Measurements from ENCODE around the gene NHLRC4. TPM values are rescaled to one million over a fixed set of nuclear protein-coding genes. Genes with fewer than 3 reads are reported as not detected.

Gene NHLRC4
- total and polyA plus RNA-seq, 2 of the 13 experiments (the other 11 are each of a cell fraction or from before 2014, with no cell fraction given), result 0.40 to 0.59 TPM

DNA sequence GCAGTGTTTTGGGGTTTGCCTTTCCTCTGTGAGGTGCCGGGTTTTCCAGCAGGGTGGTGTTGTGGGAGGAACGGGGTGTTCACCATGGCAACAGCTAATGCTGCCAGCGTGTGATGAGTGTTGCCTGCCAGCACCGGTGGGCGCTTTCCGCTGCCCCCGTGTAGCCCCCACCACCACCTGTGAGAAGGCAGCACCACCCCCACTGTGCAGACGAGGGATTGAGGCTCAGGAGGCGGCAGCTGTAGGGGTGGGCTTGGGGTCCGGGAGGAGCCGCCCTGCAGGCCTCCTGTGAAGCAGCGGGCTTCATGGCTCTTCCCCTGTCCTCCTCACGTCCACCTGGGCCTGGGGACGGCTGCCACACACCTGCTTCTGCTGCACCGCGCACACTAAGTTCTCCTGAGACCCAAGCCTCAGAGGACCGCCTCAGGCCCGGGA is 28.3 kb downstream of the NHLRC4 start (continued):
- no peak for TF ChIP-seq EZH2 (conservative IDR thresholded peaks at IDR 0.05; ENCODE audit: low read depth, low read length)
- TF ChIP-seq ZNF333 (CRISPR knock-in tag; IDR thresholded peaks at IDR 0.05; ENCODE audit: borderline replicate concordance), result no peak
- TF ChIP-seq MEF2D (CRISPR knock-in tag; IDR thresholded peaks at IDR 0.05), result no peak

DNA sequence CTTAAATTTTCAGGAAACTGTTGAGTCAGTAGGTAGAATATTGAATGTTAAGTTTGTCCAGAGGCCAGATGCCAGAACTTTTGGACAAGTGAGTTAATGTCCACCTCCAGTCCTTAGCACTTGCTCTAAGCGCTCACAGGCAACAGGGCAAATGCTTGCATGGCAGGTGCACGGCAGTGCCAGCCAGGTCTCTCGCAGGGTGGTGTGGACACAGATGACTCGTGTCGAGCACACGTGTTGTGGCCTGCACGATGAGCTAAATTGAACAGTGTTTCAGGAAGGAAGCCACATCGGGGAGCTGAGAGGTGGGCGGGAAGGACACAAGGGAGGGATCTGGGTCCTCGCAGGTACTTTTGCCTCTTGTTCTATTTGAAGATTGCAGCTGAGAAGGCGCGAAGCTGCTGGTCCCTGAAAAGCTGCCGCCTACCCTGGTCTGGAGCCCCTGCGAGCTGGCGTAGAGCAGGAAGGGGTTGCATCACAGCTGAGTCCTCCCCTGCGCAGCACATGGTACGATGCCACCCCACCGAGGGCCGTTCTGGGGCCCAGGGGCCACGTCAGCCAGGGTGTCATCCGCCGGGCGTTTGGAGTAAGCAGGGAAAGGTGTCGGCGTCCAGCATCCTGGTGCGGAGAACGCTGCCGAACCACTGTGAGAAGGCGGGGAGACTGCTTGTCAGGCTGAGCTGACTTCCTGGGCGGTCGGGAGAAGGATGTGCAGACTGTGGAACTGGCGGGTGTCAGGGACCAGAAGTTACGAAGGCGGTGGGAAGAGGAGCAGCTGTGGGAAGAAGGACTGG is 29.3 kb downstream of the NHLRC4 start:
- H3K4me1 ChIP-seq (ENCODE audit: insufficient read depth, low read length), result peaks cover 29% of the 10 kb centered on the region
- DNase-seq (ENCODE audit: low spot score), result no peak
- H3K4me3 ChIP-seq (replicated peaks in 1 of 3; ENCODE audit: insufficient read depth in 1 of 3, low read depth in 2 of 3, low read length in 3 of 3), result no peak overlapping the region
- CTCF ChIA-PET (ENCODE audit: low intra/inter-chr PET ratio, low total read pairs), result no interaction called here
- no TSS peak for BruUV-seq (replicated peaks)
- H3K36me3 ChIP-seq (replicated peaks in 1 of 2; ENCODE audit: control insufficient read depth in 1 of 2, insufficient read depth in 2 of 2, low read length in 2 of 2), result peaks cover 6 to 11% of the 10 kb centered on the region in 2 experiments; a peak in 4 of 5 replicates
- TF ChIP-seq POLR2AphosphoS5 (IDR thresholded peaks at IDR 0.05; ENCODE audit: low read depth, low read length), result no peak
- TF ChIP-seq ZNF552 (CRISPR knock-in tag; IDR thresholded peaks at IDR 0.05; ENCODE audit: borderline replicate concordance), result no peak
- TF ChIP-seq ZNF367 (CRISPR knock-in tag; IDR thresholded peaks at IDR 0.05; ENCODE audit: borderline replicate concordance), result no peak
- no peak for TF ChIP-seq ZBTB21 (CRISPR knock-in tag; IDR thresholded peaks at IDR 0.05)
- TF ChIP-seq, protein P1, sequence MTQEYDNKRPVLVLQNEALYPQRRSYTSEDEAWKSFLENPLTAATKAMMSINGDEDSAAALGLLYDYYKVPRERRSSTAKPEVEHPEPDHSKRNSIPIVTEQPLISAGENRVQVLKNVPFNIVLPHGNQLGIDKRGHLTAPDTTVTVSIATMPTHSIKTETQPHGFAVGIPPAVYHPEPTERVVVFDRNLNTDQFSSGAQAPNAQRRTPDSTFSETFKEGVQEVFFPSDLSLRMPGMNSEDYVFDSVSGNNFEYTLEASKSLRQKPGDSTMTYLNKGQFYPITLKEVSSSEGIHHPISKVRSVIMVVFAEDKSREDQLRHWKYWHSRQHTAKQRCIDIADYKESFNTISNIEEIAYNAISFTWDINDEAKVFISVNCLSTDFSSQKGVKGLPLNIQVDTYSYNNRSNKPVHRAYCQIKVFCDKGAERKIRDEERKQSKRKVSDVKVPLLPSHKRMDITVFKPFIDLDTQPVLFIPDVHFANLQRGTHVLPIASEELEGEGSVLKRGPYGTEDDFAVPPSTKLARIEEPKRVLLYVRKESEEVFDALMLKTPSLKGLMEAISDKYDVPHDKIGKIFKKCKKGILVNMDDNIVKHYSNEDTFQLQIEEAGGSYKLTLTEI (CRISPR knock-in tag; conservative IDR thresholded peaks at IDR 0.05), result no peak
- TF ChIP-seq CAMTA2 (CRISPR knock-in tag; IDR thresholded peaks at IDR 0.05; ENCODE audit: borderline replicate concordance), result no peak
- TF ChIP-seq ZNF83 (CRISPR knock-in tag; IDR thresholded peaks at IDR 0.05; ENCODE audit: borderline replicate concordance), result no peak
- no peak for TF ChIP-seq FOXK2 (IDR thresholded peaks at IDR 0.05)
- TF ChIP-seq, protein P2, sequence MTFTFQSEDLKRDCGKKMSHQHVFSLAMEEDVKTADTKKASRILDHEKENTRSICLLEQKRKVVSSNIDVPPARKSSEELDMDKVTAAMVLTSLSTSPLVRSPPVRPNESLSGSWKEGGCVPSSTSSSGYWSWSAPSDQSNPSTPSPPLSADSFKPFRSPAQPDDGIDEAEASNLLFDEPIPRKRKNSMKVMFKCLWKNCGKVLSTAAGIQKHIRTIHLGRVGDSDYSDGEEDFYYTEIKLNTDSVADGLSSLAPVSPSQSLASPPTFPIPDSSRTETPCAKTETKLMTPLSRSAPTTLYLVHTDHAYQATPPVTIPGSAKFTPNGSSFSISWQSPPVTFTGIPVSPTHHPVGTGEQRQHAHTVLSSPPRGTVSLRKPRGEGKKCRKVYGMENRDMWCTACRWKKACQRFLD (CRISPR knock-in tag; IDR thresholded peaks at IDR 0.05; ENCODE audit: borderline replicate concordance), result no peak
- no peak for TF ChIP-seq ZNF713 (CRISPR knock-in tag; IDR thresholded peaks at IDR 0.05)
- no peak for TF ChIP-seq GZF1 (CRISPR knock-in tag; IDR thresholded peaks at IDR 0.05)
- TF ChIP-seq EP300 (IDR thresholded peaks at IDR 0.05; ENCODE audit: low read depth in 2 of 2, low read length in 2 of 2), result no peak
- TF ChIP-seq EP300 (CRISPR knock-in tag; IDR thresholded peaks at IDR 0.05; ENCODE audit: borderline replicate concordance), result no peak
- FAIRE-seq, result no peak
- H3K27ac ChIP-seq (ENCODE audit: extremely low read length, insufficient read depth, low read length), result no peak overlapping the region
- H3K9me3 ChIP-seq (ENCODE audit: low read length), result no peaks in the 10 kb centered on the region
- H3K27me3 ChIP-seq (ENCODE audit: control insufficient read depth in 1 of 2, insufficient read depth in 2 of 2, low read length in 2 of 2), result no peaks in the 10 kb centered on the region; a peak in 1 of 5 replicates
- POLR2A ChIA-PET, result no interaction called here
- WGBS (ENCODE audit: low lambda C conversion rate), result 98% methylated on average over 31 of the region's 34 CpGs
- no peak overlapping the region for H2AFZ ChIP-seq (ENCODE audit: low read length)
- in situ Hi-C loops (cut with HindIII; ENCODE audit: extremely low pct_ligation_motif_present, low pct_unique_long_range_greater_than_20kb) (no loop called here), intact Hi-C loops (cut with micrococcal nuclease; ENCODE audit: unreplicated experiment) (no loop called here)
- no peak overlapping the region for H3K9ac ChIP-seq (ENCODE audit: insufficient read depth, low read depth, low read length)
- peaks cover 2% of the 10 kb centered on the region; the same call in 1 of the 2 replicates for H4K20me1 ChIP-seq (ENCODE audit: insufficient read depth, low read length)
- peaks cover 36% of the 10 kb centered on the region for H3K79me2 ChIP-seq (ENCODE audit: insufficient read depth, low read length)
- ATAC-seq, result no peak
- no peak overlapping the region for H3K4me2 ChIP-seq (ENCODE audit: low read depth, low read length)
